HG02588 (cell line): Measurements from ENCODE around the gene SETD4.

Experiments used
- ATAC-seq: cut with Tn5 transposase; IDR thresholded peaks from one replicate; pipeline ENCODE4 v1.9.1; 2021; ENCODE audit warnings: mild to moderate bottlenecking, moderate library complexity; ENCODE audit not compliant: unreplicated experiment

The SETD4 gene

GRCh38 chr21:36015045-36015444, 45.3 kb downstream of the SETD4 start:
- ATAC-seq, result no peak

- ATAC-seq, result no peak
Observed at GRCh38 chr21:36010801-36011200, 49.5 kb downstream of the SETD4 start.

GRCh38 chr21:36008505-36008904, 51.8 kb downstream of the SETD4 start:
- ATAC-seq, result no peak

GRCh38 chr21:36005879-36006400, 54.4 kb downstream of the SETD4 start:
- no peak for ATAC-seq

- ATAC-seq, result no peak
Observed at GRCh38 chr21:36005018-36005417, 55.3 kb downstream of the SETD4 start.

- no peak for ATAC-seq
Observed at GRCh38 chr21:36004441-36004840, 55.9 kb downstream of the SETD4 start.

GRCh38 chr21:36003776-36004175, 56.5 kb downstream of the SETD4 start:
- no peak for ATAC-seq

- no peak for ATAC-seq
Observed at GRCh38 chr21:35996217-35996616, 64.1 kb downstream of the SETD4 start.

- no peak for ATAC-seq
Observed at GRCh38 chr21:35995522-35996088, 64.7 kb downstream of the SETD4 start.

- no peak for ATAC-seq
Observed at GRCh38 chr21:35994613-35995012, 65.7 kb downstream of the SETD4 start.

- ATAC-seq, result no peak
Observed at GRCh38 chr21:35993875-35994490, 66.3 kb downstream of the SETD4 start.

GRCh38 chr21:35991131-35991530, 69.2 kb downstream of the SETD4 start:
- ATAC-seq, result no peak

GRCh38 chr21:35990609-35991008, 69.7 kb downstream of the SETD4 start:
- ATAC-seq, result no peak

GRCh38 chr21:35989138-35989735, 71.1 kb downstream of the SETD4 start:
- no peak for ATAC-seq

GRCh38 chr21:35988416-35989137, 71.7 kb downstream of the SETD4 start:
- no peak for ATAC-seq

- ATAC-seq, result no peak
Observed at GRCh38 chr21:35987475-35987874, 72.9 kb downstream of the SETD4 start.

GRCh38 chr21:35984654-35985361, 75.5 kb downstream of the SETD4 start:
- ATAC-seq, result no peak
